ENCODE results near the gene ATP8A2. TPM values are rescaled to one million over a fixed set of nuclear protein-coding genes. Genes with fewer than 3 reads are reported as not detected.

ATP8A2 gene
- polyA plus RNA-seq, 3 donors, result 4.8 to 6.4 (median 5.8) TPM

Other genes starting within 250 kb of the ATP8A2 start
- gene AMER2, start 199.7 kb upstream of the ATP8A2 start, polyA plus RNA-seq (ENCODE audit: insufficient read length in 3 of 3), result under 1 TPM; 0.39 to 0.44 (median 0.43) TPM
- gene MTMR6, start 84.5 kb upstream of the ATP8A2 start, polyA plus RNA-seq (ENCODE audit: insufficient read length in 3 of 3), result 10 to 100 TPM; 15.2 to 20.6 (median 19.0) TPM
- 10 to 100 TPM; 42.9 to 59.5 (median 51.9) TPM for gene NUP58, start 70.3 kb upstream of the ATP8A2 start, polyA plus RNA-seq (ENCODE audit: insufficient read length in 3 of 3)

Measured in renal cortex interstitium (tissue), 3 donors.